DMS114 treated with DMSO at 0.1 percent for 48 hours (cell line): ENCODE measurements around the gene MT1X.

Experiments used
- DNase-seq: peaks from one replicate; lab custom pipeline; 2025; ENCODE audit not compliant: unreplicated experiment; lab: John Stamatoyannopoulos, UW

MT1X gene

GRCh38 chr16:56681939-56682702, at the start of gene MT1X:
Gene MT1X (plus strand): TSS chr16:56682470. CDS start chr16:56682541, 71 bp downstream.
- DNase-seq: peak; percentile 70

DNA sequence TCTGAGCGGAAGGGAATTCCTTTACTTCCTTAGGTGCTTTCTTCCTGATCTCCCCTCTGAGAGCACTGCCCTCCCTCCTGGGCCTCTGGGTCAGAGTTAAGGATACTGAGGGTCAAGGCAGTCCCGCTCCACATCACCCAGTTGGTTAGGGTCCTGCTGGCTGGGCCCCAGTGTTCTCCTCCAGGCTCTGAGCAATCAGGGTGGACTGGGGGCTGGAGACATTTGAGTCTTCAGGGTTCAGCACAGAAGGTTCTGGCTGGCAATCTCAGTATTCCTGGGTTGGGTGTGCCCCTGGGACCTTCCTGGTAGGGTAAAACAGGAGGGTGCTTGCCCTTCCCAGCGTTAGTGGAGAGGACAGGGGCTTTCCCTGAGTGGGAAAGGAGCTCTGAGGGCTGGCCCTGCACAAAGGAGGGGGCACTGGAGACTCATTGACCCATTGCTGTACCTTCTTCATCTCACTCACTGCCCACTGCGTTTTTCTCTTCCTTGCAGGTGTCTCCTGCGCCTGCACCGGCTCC, 49.4 kb upstream of the MT1X start:
- DNase-seq: no peak

GRCh38 chr16:56633535-56633934, 48.7 kb upstream of the MT1X start:
- DNase-seq: no peak

DNA sequence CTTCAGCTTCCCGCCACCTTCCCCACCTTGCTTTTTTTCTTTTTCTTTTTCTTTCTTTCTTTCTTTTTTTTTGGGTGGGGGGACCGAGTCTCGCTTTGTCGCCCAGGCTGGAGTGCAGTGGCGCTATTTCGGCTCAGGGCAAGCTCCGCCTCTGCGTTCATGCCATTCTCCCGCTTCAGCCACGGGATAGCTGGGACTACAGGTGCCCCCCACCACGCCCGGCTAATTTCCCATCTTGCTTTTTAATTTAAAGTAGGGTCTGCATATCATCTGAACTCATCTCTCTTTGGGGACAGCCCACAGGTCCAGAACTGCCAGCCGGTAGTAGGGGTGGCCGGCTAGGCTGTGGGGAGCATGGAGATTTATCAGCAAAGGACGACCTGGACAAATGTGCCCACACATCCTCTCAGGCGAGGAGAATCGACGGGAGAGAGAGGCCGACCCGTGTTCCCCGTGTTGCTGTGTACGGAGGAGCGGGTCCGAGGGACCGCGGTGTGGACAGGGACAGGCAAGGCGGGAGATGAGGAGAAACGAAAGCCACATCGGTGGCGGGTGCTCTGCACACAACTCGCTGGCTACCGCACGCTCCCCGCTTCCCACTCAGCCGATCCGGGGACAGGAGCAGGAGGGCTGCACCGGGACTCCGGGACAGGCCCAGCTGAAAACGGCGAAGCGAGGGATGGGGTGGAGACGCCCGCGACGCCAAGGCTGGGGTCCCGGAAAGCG, 47.4 kb upstream of the MT1X start:
- no peak for DNase-seq

GRCh38 chr16:56635441-56635967, 46.8 kb upstream of the MT1X start:
- DNase-seq: no peak

DNA sequence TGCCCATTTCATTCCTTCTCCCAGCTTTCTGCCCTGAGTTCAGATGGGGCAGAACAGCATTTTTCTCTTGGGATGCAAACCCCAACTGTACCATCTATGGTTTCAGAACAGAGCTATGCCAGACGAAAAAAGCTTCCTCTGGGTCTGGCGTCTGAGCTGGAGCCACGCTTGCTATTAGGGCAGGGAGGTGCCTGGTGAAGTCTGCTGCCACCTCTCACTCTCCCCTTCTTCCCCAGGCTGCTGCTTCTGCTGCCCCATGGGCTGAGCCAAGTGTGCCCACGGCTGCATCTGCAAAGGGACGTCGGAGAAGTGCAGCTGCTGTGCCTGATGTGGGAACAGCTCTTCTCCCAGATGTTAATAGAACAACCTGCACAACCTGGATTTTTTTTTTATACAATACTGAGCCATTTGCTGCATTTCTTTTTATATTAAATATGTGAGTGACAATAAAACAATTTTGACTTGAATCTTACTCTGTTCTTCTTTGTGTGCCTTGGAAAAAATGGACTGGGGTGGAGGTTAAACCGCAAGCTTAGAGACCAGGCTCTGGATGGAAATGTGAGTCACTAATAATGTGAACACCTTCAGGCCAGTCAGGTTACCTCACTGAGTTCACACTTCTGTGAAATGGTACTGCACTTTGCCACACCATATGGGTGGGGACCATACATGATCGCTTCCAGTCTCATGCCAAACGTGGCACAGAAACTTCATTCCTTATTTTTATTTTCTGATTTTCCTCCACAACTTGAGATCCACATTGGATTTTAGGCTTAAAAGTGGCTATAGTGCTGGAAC, 45.5 kb upstream of the MT1X start:
- DNase-seq: no peak

GRCh38 chr16:56637814-56638750, 44.2 kb upstream of the MT1X start, which contains the start of gene MT1A:
Gene MT1A (plus strand): TSS chr16:56638666. CDS start chr16:56638739, 73 bp downstream.
- DNase-seq: peak; percentile 67

DNA sequence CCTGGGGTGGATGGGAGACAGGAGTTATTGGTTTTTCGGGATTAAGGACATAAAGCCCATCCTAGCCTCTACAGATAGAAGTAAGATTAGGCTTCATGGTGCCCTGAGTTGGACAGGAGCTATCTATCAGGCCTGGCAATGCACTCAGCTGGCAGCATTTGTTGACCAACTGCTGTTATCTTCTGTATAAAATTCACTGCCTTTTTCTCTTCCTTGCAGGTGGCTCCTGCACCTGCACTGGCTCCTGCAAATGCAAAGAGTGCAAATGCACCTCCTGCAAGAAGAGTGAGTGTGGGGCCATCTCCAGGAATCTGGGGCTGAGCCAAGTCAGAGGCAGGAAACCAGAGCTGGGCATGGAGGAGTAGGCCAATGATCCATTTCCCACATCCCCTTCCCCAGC, 43.2 kb upstream of the MT1X start:
- DNase-seq: no peak

GRCh38 chr16:56640076-56640475, 42.2 kb upstream of the MT1X start:
- no peak for DNase-seq

- DNase-seq: no peak
Observed at GRCh38 chr16:56641166-56641565, 41.1 kb upstream of the MT1X start.

DNA sequence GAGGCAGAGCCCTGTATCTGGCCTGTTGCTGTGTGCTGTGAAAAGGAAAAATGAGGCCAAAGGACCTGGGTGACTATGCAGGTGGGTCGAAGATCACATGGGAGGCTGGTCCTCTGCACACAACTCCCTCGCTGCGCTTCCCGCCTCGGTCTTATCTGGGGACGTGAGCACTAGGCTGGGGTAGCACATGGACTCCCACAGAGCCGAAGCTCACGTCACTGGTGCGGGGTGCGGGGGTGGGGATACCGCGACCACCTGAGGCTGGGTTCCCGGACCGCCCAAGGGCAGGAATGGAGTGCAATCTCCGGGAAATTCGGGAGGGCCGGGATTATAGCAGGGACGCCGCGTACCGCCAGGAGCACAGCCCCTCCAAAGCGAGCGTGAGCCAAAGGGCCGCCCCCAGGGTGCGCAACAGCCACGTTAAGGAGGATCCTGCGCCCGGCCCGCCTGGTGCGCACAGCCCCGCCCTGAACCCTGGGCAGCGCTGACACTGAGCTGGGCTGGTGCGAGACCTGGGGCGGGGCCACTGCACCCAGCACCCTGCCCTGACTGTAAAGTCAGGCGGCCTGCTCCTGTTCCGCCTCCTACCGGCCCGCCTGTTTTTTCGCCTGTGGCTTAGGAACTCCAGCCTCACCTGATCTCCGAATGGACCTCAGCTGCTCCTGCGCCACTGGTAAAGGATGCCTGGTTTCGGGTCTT, 39.0 kb upstream of the MT1X start:
- no peak for DNase-seq

DNA sequence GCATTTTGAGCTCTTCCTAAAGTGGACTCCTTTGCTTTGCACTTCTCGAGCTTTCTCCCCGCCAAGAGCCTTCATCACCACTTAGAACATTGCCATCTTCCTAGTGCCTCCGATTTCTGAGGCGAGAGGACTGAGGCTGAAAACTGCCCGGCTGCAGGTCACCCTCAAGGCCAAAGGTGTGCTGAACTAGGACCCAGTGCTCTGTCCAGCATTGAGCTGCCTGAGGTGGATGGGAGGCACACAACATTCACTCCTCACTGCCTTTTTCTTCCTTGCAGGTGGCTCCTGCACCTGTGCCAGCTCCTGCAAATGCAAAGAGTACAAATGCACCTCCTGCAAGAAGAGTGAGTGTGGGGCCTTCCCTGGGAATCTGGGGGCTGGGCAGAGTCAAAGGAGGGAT, 38.4 kb upstream of the MT1X start:
- DNase-seq: no peak

- no peak for DNase-seq
Observed at GRCh38 chr16:56645311-56645710, 37.0 kb upstream of the MT1X start.

DNA sequence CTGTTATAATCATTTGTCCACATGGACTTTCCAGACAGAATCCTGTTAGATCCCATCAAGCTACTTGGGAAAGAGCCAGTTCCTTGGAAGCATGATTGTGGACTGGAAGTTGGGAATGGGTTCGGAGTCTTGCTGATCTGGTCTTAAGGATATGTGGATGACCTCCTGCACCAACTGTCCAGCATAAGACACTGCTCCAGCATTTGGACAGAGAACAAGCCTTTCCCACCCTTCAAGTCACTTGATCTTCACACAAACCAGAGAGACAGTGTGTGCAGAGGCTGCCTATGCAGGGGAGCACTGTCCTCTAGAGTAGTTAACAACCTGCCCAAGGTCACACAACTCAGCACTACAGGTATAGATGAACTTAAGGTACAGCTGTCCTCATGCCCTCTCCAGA, 36.4 kb upstream of the MT1X start:
- DNase-seq: no peak

DNA sequence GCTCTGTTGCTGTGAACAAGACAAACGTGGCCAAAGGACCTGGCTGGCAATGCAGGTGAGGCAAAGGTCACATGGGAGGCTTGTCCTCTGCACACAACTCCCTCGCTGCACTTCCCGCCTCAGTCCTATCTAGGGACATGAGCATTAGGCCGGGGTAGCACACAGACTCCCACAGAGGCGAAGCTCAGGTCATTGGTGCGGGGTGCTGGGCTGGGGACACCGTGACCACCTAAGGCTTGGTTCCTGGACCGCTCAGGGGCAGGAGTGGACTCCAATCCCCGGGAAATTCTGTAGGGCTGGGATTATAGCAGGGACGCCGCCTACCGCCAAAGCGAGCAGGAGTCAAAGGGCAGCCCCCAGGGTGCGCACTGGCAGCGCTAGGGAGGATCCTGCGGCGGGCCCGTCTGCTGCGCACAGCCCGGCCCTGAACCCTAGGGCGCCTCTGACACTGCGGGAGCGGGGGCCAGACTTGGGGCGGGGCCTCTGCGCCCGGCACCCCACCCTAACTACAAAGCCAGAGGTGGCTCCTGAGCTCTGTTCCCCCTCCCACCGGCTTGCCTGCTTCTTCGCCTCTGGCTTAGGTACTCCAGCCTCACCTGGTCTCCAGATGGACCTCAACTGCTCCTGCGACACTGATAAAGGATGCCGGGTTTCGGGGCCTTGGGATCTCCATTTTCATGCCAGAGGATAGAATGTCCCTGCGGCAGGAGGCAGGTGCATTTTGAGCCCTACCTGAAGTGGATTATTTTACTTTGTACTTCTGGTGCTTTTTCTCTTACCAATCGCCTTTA, 34.4 kb upstream of the MT1X start:
- no peak for DNase-seq

- DNase-seq: no peak
Observed at GRCh38 chr16:56649271-56649670, 33.0 kb upstream of the MT1X start.

GRCh38 chr16:56649820-56650219, 32.5 kb upstream of the MT1X start:
- no peak for DNase-seq

GRCh38 chr16:56651586-56651985, 30.7 kb upstream of the MT1X start, which contains the start of gene MT1B:
Gene MT1B (plus strand): TSS chr16:56651886. CDS start chr16:56651954, 68 bp downstream.
- DNase-seq: no peak

DNA sequence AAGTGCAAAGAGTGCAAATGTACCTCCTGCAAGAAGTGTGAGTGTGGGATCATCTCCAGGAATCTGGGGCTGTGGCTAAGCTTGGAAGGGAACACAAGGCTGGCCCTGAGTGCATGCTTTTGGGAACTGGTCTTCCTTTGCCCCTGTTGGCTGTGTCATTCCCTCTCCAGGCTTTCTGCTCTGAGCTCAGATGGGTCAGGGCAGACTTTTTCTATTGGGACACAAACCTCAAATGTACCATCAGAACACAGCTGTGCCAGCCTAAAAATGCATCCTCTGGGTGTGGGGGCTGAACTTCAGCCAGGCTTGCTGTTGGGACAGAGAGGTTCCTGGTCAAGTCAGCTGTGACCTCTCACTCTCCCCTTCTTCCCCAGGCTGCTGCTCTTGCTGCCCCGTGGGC, 29.7 kb upstream of the MT1X start:
- no peak for DNase-seq
